ENCODE data around the gene SARNP.

The SARNP gene

GRCh38 chr12:55725556-55725955, 92.0 kb downstream of the SARNP start:
- Histone ChIP-seq H3K79me2 (ENCODE audit: insufficient read depth, low read length) (no peaks in the 10 kb centered on the region), H2AFZ (ENCODE audit: low read length) (no peak overlapping the region), H3K9me3 (ENCODE audit: low read length) (no peaks in the 10 kb centered on the region), H3K4me2 (ENCODE audit: low read length) (no peak overlapping the region), H3K9me2 (ENCODE audit: low read depth, low read length) (no peaks in the 10 kb centered on the region), H3K27me3 (ENCODE audit: insufficient read depth, low read length) (no peaks in the 10 kb centered on the region), H3K27ac (ENCODE audit: low read depth, low read length, poor library complexity, severe bottlenecking) (no peak overlapping the region), H3K4me3 (ENCODE audit: low read depth, low read length, poor library complexity, severe bottlenecking) (no peak overlapping the region), H3K9ac (ENCODE audit: low read length) (no peak overlapping the region), H3F3A (ENCODE audit: insufficient read depth, low read length) (peaks cover 3% of the 10 kb centered on the region; the same call in 1 of the 2 replicates), H4K20me1 (ENCODE audit: insufficient read depth, low read length) (no peaks in the 10 kb centered on the region), H3K36me3 (ENCODE audit: insufficient read depth, low read length) (no peaks in the 10 kb centered on the region), H3K4me1 (ENCODE audit: insufficient read depth, low read length, severe bottlenecking) (peaks cover 49% of the 10 kb centered on the region)
- TF ChIP-seq CTCF (IDR thresholded peaks at IDR 0.05; ENCODE audit: low read length) (no peak), EZH2 (IDR thresholded peaks at IDR 0.05; ENCODE audit: borderline replicate concordance, low read length) (no peak)

- H4K20me1 ChIP-seq (ENCODE audit: insufficient read depth, low read length) = no peaks in the 10 kb centered on the region
Observed at GRCh38 chr12:55724940-55725309, 92.6 kb downstream of the SARNP start.

DNA sequence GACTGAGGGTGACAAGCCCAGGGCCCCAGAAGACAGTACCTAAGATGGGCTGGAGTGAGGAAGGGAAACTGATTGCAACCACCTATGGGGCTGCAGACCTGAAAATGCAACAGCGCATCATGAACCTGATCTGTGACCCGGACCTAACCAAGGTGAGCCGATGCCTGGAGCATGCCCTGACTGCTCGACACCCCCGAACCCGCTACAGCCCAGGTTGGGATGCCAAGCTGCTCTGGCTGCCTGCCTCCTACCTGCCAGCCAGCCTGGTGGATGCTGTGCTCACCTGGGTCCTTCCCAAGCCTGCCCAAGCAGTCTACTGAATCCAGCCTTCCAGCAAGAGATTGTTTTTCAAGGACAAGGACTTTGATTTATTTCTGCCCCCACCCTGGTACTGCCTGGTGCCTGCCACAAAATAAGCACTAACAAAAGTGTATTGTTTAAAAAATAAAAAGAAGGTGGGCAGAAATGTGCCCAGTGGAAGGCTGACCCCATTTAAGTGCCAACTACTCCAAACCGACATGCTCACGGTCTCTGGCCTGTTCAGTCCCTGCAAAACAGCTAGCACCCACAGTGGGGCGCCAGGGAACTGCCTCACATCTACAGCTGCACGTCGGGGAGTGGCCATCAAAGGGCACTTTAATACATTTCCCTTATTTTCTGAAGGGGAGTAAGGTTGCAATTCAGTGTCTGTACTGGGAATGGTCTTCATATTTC, 93.1 kb downstream of the SARNP start:
- Histone ChIP-seq H3K4me3 (ENCODE audit: low read depth, low read length, poor library complexity, severe bottlenecking) (no peak overlapping the region), H3K4me1 (ENCODE audit: insufficient read depth, low read length, severe bottlenecking) (peaks cover 37% of the 10 kb centered on the region), H3F3A (ENCODE audit: insufficient read depth, low read length) (peaks cover 3% of the 10 kb centered on the region; the same call in 1 of the 2 replicates), H3K9me2 (ENCODE audit: low read depth, low read length) (no peaks in the 10 kb centered on the region), H3K9ac (ENCODE audit: low read length) (no peak overlapping the region), H3K9me3 (ENCODE audit: low read length) (no peaks in the 10 kb centered on the region), H4K20me1 (ENCODE audit: insufficient read depth, low read length) (no peaks in the 10 kb centered on the region), H3K27ac (ENCODE audit: low read depth, low read length, poor library complexity, severe bottlenecking) (no peak overlapping the region), H2AFZ (ENCODE audit: low read length) (no peak overlapping the region), H3K4me2 (ENCODE audit: low read length) (no peak overlapping the region), H3K36me3 (ENCODE audit: insufficient read depth, low read length) (no peaks in the 10 kb centered on the region), H3K27me3 (ENCODE audit: insufficient read depth, low read length) (no peaks in the 10 kb centered on the region), H3K79me2 (ENCODE audit: insufficient read depth, low read length) (no peaks in the 10 kb centered on the region)
- TF ChIP-seq EZH2 (IDR thresholded peaks at IDR 0.05; ENCODE audit: borderline replicate concordance, low read length) (no peak), CTCF (IDR thresholded peaks at IDR 0.05; ENCODE audit: low read length) (peak; percentile 84)

More at GRCh38 chr12:55724940-55725309, 92.6 kb downstream of the SARNP start:
- no peak overlapping the region for H3K27ac ChIP-seq (ENCODE audit: low read depth, low read length, poor library complexity, severe bottlenecking)
- H3K4me3 ChIP-seq (ENCODE audit: low read depth, low read length, poor library complexity, severe bottlenecking) = no peak overlapping the region
- no peaks in the 10 kb centered on the region for H3K9me3 ChIP-seq (ENCODE audit: low read length)
- H3K27me3 ChIP-seq (ENCODE audit: insufficient read depth, low read length) = no peaks in the 10 kb centered on the region
- H3F3A ChIP-seq (ENCODE audit: insufficient read depth, low read length) = peaks cover 3% of the 10 kb centered on the region; the same call in 1 of the 2 replicates
- H3K79me2 ChIP-seq (ENCODE audit: insufficient read depth, low read length) = no peaks in the 10 kb centered on the region
- no peak for TF ChIP-seq EZH2 (IDR thresholded peaks at IDR 0.05; ENCODE audit: borderline replicate concordance, low read length)
- no peak for TF ChIP-seq CTCF (IDR thresholded peaks at IDR 0.05; ENCODE audit: low read length)
- H3K36me3 ChIP-seq (ENCODE audit: insufficient read depth, low read length) = no peaks in the 10 kb centered on the region
- H3K9ac ChIP-seq (ENCODE audit: low read length) = no peak overlapping the region
- H3K4me2 ChIP-seq (ENCODE audit: low read length) = no peak overlapping the region
- H2AFZ ChIP-seq (ENCODE audit: low read length) = no peak overlapping the region
- peaks cover 43% of the 10 kb centered on the region for H3K4me1 ChIP-seq (ENCODE audit: insufficient read depth, low read length, severe bottlenecking)
- no peaks in the 10 kb centered on the region for H3K9me2 ChIP-seq (ENCODE audit: low read depth, low read length)
